Right hindlimb (tissue), 1 donor: ENCODE measurements around the gene FAM185A.
"Not testable (repeated sequence)": the region's sequence is repeated elsewhere in the genome, so short reads cannot be mapped to it uniquely, and the experiment has no call there.

Experiments used
- DNase-seq: peaks from one replicate; pipeline ENCODE4 v3.0.0-alpha.2; 2018

The FAM185A gene

DNA sequence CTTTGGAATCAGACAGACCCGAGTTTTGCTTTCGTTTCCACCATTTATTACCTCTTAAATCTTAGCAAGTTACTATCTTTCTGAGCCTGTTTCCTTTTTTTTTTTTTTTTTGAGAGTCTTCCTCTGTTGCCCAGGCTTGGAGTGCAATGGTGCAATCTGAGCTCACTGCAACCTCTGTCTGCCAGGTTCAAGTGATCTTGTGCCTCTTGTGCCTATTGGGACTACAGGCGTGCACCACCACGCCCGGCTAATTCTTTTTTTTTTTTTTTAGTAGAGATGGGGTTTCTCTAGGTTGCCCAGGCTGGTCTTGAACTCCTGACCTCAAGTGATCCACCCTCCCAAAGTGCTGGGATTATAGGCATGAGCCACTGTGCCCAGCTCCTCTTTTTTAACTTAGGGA lies 84.5 kb downstream of the FAM185A start:
- DNase-seq, result no peak

- no peak for DNase-seq
These were observed 85.7 kb downstream of the FAM185A start for GRCh38 chr7:102834466-102834865.

GRCh38 chr7:102834999-102835398 lies 86.2 kb downstream of the FAM185A start:
- DNase-seq, result no peak

DNA sequence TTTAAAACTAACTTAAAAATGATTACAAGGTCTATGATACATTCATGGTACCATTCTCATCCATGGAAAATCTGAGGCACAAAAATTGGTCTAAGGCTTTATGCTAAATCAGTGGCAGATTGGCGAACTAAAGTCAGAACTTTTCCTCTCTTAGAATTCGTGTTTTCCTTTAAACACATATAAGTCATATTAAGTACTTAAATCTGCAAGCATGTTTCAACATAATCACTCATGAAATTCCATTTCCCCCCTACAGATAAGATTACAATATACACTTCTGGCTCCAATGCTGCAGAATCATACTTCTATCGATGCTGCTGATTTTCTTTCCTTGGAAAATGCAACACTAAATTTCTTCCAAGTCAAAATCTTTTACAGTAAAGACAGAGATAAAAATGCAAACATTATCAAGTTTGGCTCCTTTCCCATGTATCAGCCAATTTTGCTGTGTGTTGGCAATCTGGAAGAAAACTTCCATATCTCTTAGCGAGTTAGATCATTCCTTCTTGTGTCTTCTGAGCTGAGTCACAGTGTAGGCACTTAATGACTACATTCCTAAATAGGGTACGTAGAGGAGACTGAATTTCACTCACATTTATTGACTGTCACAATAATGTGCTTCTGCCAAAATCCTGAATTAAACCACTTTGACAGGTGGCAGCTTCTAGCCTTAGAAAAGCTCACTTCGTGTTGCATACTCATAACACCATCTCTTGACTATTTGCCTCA lies 87.6 kb downstream of the FAM185A start:
- no peak for DNase-seq

DNA sequence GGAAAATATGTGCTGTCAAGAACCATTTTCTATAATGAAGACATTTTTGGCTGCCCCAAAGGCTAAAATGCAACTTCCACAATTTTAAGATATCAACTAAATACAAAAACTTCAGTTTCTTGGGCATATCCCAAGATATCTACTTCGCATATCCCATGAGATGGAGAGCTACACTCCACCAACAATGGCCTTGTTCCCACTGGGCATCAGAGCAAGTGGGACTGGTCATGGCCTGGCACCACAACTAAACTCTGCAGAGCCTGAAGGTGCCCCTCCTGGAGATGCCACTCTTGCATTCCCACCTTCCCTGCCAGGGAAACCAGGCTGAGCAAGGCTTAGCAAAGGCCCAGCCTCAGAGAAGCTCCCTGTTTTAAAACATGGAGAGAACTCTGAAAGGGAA lies 88.2 kb downstream of the FAM185A start:
- no peak for DNase-seq

DNA sequence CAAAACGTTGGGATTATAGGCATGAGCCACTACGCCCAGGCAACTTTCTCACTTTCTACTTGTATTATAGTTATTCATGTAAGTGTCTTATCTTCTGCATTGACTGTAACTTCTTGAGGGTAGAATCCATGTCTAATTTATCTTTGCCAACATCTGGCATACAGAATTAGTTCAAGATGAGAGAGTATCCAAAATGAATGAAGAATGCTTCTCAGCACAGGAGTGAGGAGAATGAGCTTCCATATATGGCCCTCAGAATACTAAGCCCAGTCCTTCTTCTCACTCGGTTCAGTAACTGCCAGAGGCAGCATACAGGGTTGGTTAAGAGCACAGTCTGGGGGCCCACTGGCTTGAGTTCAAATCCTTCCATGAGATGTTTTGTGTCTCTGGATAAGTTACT lies 89.0 kb downstream of the FAM185A start:
- DNase-seq, result no peak

DNA sequence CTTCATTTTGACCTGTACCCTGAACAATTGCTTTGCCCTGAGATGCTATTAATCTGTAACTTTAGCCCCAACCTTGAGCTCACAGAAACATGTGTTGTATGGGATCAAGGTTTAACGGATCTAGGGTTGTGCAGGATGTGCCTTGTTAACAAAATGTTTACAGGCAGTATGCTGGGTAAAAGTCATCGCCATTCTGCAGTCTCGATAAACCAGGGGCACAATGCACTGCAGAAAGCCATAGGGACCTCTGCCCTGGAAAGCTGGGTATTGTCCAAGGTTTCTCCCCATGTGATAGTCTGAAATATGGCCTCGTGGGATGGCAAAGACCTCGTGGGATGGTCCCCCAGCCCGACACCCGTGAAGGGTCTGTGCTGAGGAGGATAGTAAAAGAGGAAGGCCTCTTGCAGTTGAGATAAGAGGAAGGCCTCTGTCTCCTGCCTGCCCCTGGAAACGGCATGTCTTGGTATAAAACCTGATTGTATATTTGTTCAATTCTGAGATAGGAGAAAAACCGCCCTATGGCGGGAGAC lies 89.8 kb downstream of the FAM185A start:
- not testable (repeated sequence) for DNase-seq

GRCh38 chr7:102840404-102840803 lies 91.6 kb downstream of the FAM185A start:
- DNase-seq, result no peak

DNA sequence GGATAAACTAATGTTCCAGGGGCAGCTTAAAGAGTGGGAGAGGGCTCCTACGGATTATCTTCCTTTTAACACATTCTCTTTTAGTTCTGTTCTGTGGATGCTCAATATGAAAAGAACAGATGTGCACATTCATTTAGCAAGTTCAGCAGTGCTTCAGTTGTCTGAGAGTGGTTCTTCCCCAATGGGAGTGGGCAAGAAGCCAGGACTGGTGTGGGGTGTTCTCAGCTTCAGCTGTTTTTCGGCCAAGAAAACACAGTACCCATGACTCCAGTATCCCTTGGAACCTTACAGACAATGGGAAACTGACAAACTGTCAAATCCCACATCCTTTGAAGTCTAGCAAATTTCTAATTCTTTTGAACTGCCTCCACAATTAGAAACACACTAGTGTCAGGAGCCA lies 92.5 kb downstream of the FAM185A start:
- DNase-seq, result peak; percentile 66

DNA sequence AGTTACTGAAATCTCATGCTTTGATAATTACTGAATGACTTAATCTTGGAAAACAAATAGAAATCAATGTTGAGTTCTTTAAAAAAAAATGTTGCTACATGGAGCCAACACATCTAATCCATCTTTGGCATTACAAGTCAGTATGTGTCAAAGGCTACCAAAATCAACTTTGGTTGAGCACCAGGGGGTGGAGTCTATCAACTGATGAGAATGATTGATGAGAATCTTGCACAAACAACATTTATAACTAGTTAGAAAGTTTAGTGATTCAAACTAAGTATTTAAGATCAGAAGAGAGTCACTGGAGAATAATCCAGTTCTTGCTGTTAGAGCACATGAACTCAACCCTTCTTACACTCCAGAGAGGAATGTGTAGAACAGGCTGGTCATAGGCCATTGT lies 93.5 kb downstream of the FAM185A start:
- no peak for DNase-seq

GRCh38 chr7:102843850-102844249 lies 95.1 kb downstream of the FAM185A start:
- DNase-seq, result no peak

DNA sequence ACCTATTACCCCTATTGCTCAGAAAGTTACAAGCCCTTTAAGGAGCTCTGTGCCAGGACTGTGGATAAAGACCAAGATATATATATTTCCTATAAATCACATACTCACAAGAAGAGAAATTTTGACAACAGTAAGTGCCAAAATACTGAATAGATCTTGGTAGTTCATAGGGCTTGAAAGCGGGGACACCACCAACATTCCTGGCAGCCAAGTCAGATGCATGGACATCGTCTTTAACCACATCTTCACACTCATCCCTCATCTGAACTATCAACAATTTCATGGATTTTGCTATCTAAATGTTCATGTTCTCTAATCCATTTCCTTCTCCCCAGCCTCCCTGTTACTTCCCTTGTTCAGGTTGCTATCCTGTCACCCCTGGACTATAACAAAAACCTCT lies 96.5 kb downstream of the FAM185A start:
- no peak for DNase-seq

- no peak for DNase-seq
These were observed 100.3 kb downstream of the FAM185A start for GRCh38 chr7:102849079-102849478.

DNA sequence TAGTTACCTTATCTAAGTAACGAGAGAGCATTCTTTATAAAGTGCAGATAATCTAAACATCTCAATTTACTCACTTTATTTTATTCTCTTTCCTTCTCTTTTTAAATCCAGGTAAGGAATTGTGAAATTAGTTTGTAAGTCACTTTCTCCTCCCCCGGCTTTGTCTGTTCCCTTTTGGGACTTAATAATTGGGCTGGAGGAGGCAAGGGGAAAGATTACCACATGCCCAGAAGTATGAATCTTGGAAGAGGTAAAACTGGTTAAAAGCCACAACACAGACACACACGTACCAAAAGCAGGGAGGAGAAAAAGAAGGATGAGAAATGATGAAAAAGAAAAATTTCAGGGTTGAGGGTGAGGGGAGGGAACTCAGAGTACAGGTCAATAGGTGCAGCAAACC lies 100.7 kb downstream of the FAM185A start:
- no peak for DNase-seq

DNA sequence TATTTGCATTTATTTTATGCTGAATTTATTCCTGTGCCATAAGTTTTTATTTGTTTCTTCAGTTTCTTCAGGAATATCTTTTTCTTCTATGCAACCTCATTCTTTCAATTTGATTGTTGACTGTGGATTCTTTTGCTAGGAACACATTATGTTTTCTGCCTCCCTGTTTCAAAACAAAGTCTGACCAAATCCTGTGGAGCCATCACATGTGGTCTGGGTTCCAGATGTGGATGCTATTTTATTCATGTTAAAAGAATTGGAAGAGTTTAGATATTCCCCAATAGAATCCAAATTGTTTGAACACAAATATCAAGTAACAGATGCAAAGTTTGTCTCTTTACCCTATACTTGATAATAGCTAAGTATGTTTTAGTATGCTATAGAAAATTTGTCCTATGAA lies 107.2 kb downstream of the FAM185A start:
- DNase-seq, result no peak
